ENCODE results near the gene SYNGR2.
"Not testable (repeated sequence)": the region's sequence is repeated elsewhere in the genome, so short reads cannot be mapped to it uniquely, and the experiment has no call there.

SYNGR2 gene

GRCh38 chr17:78130090-78130436, 38.3 kb upstream of the SYNGR2 start:
- DNase-seq (ENCODE audit: low spot score): no peak

GRCh38 chr17:78130437-78131101, 37.8 kb upstream of the SYNGR2 start, which contains the start of gene TMC8:
Gene TMC8, plus strand, starts transcription at chr17:78130771. Its CDS starts 818 bp downstream, at chr17:78131589.
- DNase-seq (ENCODE audit: low spot score): peak; percentile 83

GRCh38 chr17:78131172-78132083, 37.0 kb upstream of the SYNGR2 start:
- peak; percentile 51 for DNase-seq (ENCODE audit: low spot score)

- peak; percentile 70 for DNase-seq (ENCODE audit: low spot score)
Observed at GRCh38 chr17:78132084-78132676, 36.2 kb upstream of the SYNGR2 start.

- no peak for DNase-seq (ENCODE audit: low spot score)
Observed at GRCh38 chr17:78132767-78133178, 35.6 kb upstream of the SYNGR2 start.

GRCh38 chr17:78133179-78133951, 35.0 kb upstream of the SYNGR2 start:
- no peak for DNase-seq (ENCODE audit: low spot score)

- DNase-seq (ENCODE audit: low spot score): peak; percentile 87
Observed at GRCh38 chr17:78133971-78134898, 34.1 kb upstream of the SYNGR2 start.

GRCh38 chr17:78134899-78135385, 33.4 kb upstream of the SYNGR2 start:
- DNase-seq (ENCODE audit: low spot score): no peak

GRCh38 chr17:78135858-78136500, 32.4 kb upstream of the SYNGR2 start:
- no peak for DNase-seq (ENCODE audit: low spot score)

- no peak for DNase-seq (ENCODE audit: low spot score)
Observed at GRCh38 chr17:78137392-78138203, 30.8 kb upstream of the SYNGR2 start.

- DNase-seq (ENCODE audit: low spot score): no peak
Observed at GRCh38 chr17:78138204-78139060, 29.9 kb upstream of the SYNGR2 start.

GRCh38 chr17:78139861-78140168, 28.6 kb upstream of the SYNGR2 start:
- DNase-seq (ENCODE audit: low spot score): not testable (repeated sequence)

- peak; percentile 96 for DNase-seq (ENCODE audit: low spot score)
Observed at GRCh38 chr17:78140169-78141051, 28.0 kb upstream of the SYNGR2 start.

- no peak for DNase-seq (ENCODE audit: low spot score)
Observed at GRCh38 chr17:78141437-78142118, 26.8 kb upstream of the SYNGR2 start.

- DNase-seq (ENCODE audit: low spot score): no peak
Observed at GRCh38 chr17:78142119-78142861, 26.1 kb upstream of the SYNGR2 start.

All from CD4-positive, alpha-beta T cell treated with Interleukin-2 at 100 ng/mL for 4 hours (primary cell).